HG02588 (cell line): Measurements from ENCODE around the gene BANP.
"Not testable (repeated sequence)": the region's sequence is repeated elsewhere in the genome, so short reads cannot be mapped to it uniquely, and the experiment has no call there.

Experiments used
- ATAC-seq: cut with Tn5 transposase; IDR thresholded peaks from one replicate; pipeline ENCODE4 v1.9.1; 2021; ENCODE audit warnings: mild to moderate bottlenecking, moderate library complexity; ENCODE audit not compliant: unreplicated experiment

BANP gene

DNA sequence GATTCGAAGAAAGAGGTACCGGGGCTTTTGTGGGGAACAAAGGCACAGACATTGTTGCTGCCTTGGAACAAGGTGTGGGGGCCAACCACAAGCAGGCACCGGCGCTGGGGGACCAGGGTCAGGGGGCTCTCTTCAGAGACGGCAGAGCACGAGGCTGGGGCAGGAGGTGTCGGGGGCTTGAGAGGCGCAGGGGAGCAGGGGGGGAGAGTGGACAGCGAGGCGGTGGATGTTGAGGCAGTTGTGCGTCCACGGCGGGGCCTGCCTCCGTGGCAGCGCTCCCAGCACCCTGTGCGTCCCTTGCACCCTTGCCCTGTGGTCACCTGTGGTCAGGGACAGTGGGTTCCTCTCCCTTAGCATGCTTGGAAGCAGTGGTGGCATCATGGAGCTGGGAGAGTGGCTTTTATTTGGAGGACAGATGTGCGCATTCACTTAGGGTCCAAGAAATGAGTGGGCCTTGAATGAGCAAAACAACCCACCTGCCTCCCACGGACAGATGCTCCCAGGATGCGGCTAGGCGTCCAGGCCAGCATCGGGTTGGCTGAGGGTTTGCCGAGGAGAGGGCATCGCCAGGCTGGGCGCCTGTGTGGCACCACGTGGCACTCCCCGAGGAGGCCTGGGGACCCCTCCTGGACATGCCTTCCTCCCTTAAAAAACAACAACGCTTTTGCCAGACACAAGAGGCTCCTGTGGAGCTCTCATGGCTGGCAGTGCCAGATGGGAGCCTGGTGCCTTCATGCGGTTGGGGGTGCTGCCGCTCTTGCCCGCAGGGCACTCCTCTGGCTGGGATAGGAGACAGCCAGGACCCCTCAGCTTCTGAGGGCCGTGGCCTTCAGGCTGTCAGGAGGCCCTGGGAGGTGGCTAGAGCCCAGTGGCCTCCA, 113.0 kb downstream of the BANP start:
- ATAC-seq: no peak

DNA sequence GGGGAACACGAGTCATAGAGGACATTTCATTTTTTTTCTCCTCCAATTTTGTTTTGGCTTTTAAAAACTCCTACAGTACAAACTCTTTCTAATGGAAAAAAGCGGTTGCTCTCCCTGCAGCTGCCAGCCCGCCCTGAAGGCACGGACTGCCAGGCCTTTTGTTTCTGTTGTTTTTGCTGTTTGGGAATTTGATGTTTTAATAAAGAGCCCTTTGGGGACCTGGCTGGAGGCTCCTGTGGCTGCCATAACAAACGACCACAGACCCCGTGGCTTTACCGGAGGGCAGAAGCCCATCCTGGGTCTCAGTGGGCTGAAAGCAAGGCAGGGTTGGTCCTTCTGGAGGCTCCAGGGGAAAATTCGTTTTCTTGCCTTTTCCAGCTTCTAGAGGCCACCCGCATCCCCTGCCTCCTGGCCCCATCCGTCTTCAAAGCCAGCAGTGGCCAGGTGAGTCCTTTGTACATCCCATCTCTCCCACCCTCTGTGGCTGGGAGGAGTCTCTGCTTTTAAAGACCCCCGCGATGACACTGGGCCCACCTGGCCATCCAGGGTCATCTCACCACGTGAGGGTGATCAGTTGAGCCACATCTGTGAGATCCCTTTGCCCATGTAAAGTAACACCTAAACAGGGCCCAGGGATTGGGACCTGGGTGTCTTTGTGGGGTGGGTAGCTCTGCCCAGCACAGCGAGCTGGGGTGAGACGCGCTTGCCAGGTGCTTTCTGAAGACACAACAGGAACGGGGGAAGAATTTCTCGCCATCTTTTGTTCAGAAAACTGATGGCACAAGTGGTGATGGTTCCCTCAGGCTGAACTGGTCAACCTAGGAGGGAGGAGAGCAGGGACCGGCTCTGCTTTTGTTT, 113.9 kb downstream of the BANP start:
- ATAC-seq: no peak

DNA sequence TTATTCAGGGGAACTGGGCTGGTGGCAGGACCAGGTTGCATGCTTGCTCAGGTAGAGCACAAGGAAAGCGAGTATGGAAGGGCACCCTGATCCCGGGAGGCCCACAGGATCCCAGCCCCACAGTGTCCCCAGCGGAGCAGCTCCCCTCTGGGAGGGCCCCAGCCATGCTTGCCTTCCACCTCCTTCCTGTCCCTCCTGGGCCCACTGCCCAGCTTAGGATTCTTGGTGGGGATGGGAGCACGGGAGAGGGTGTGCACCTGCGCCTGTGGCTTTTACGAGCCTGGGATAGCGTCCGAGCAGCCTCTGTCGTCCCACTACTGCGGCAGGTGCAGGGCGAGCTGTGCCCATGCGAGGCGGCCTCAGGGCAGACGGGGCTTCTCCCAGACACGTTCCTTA, 114.5 kb downstream of the BANP start:
- ATAC-seq: no peak

DNA sequence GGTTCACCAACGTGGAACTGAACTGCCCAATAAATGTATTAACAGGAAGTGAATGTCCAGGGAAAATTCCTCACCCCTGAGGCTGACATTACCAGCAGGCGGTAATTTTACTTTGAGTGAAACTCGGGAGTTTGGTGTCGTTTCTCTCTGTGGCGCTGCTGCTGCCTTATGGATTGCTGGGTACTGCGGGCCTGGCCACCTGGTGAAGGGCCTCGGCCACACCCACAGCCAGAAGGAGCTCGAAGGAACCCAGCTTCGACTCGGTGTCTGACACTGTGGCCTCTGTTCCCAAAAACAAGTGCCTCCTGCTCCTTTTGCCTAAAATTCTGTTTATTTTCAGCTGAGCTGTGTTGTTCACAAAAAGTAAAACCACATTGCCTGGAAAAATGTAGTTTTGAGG, 115.0 kb downstream of the BANP start:
- no peak for ATAC-seq

DNA sequence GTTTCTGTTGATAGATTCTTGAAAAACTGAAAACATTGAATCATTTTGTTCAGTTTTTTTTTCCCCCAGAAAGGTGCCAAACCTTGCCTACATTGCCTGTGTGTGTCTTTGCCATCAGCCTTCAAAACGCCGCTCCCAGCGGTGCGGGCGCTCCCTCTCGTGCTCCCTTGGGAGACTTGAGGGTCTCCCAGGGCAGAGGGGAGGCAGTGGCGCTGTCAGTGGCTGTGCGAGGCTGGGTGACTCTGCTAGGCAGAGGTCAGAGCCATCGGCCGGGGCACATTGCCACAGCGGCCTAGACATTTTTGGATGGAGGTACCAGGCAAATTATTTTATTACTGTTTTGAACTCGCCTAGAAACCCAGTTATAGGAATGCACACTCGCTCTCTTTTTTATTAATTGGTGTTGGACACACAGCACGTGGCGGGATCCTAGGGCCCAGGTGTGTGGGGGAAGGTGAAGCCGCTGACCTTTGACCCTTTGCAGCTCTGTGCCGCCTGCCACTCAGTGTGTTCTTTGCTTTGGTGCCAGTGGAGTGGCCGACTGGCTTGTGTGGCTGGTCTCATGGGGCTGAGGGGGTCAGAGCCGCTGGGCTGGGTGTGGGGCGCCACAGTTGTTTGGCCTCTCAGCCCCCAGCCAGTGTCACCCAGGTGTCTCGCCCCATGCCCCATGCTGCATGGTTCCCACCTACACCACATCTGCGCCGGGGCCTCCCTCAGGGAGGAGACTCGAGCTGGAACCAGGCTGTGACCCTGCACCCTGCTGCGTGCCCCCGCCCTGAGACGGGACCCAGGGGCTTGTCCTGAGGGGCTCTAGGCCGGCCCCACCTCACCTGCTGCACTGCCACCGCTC, 115.7 kb downstream of the BANP start:
- no peak for ATAC-seq

DNA sequence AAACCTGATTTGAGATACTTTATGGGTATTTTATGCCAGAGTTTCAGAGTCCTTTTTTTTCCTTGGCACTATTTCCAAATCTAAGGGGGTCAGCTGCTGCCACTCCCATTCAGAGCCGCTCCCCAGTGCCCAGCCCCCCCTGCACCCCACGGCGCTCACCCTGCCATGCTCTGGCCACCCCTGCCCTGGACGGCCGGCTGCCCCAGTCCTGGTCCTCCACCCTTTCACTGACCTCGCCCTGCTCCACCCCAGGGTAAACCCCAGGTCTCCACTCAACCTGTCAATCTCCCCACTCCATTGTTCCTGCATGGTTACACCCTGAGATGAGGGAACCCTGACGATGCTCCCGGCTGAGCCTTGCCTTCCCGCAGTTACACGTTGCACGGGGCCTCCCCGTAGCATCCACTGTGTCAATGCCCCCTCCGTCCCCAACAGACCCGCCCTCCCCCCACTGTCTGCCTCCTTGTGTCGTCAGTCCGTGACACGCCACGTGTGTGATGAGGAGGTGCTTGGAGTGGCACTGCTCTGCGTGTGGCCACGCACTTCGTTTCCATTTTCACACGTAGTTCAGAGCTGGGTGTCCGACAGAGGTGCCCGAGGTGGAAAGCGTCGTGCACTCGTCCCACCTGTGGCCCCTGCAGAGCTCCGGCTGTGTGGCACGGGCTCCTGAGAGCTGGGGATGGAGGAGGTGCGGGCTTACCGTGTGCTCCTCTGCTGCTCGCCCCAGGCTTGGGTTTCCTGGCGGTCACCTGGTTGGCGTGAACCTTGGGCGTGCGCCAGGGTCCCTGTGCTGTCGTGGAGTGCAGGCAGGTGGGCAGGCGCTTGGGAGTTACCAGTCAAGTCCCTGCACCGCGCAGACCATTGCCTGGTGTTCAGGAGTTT, 116.5 kb downstream of the BANP start:
- ATAC-seq: no peak

DNA sequence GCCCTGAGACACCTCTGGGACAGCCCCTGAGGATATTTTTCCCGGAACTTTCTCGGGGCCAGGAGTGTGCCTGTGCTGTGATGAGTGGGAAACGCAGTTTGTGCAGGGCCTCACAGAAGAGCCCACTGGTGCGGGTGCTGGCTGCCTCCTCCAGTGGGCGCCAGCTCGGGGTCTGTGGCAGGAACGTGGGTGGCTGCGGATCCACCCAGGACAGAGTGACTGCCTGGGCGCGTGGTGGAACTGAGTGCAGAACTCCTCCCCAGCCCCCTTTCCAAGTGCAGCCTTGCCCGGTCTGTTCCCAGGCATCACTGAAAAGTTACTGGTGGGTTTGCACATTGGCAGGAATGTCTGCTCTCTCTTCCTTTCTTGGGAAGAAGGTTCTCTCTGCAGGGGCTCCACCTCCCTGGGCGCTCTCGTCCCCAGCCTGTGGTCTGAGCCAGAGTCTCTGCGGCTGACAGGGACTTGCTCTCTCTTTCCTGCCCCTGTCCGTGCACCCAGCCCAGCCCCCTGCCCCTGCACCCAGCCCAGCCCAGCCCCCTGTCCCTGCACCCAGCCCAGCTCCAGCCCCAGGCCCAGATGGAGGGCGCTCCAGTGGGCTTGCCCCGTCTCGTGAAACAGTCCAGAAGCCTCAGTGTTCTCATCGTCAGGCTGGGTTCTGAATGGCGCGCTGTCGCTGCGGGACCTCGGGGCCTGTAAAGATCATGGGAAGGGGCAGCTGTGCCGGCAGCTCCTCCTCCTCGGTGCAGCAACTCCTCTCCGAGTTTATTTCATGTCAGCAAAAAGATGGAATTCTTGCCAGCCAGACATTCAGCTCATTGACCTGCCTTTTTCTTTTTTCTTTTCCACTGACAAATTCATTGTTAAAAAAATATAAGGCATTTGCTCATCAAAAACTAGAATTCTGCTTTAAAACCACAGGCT, 117.5 kb downstream of the BANP start:
- ATAC-seq: no peak

DNA sequence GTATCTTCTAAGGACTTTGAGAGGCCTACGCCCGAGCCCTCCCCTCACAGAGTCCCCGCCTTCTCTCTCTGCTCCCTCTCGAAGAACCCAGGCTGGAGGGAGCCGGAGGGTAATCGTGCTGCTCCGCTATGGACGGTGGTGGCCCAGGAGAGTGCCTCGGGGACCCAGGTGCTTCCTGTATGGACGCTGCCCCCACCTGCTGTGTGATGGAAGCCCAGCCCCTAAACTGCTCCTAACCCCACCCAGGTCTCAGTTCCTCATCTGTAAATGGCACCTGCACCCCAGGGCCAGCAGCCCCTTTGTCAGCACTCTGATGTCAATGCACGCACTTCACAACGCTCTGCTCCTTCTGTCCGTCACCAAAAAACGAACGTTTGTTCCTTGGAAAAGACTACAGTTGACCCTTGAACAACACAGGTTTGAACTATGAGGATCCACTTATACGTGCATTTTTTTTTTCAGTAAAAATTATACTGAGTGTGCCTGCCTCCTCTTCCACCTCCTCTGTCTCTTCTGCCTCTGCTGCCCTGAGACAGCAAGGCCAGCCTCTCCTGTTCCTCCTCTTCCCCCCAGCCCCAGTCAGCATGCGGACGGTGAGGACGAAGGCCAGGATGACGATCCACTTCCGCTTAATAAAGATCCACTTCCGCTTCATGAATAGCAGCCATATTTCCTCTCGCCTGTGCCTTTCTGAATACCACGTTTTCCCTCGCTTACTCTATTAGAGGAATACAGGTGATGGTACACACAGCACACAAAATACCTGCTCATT, 118.3 kb downstream of the BANP start:
- ATAC-seq: peak; percentile 84

DNA sequence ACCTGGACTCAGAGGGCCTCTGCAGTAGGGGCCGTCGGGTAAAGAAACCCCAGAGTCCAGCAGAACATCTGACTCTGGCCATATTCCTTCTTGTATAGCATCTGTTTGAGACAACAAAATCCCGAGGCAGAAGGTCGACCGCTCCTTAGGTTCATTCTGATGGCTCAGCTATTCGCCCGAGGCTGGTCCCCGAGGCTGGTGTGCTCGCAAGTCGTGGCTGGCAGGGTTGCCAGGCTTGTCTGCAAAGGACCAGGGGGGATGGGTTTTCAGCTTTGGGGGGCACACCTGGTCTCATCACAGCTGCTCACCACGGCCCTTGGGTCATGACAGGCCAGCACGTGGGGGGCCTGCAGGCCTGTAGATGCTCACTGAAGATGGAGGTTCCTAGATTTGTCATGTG, 119.1 kb downstream of the BANP start:
- no peak for ATAC-seq

DNA sequence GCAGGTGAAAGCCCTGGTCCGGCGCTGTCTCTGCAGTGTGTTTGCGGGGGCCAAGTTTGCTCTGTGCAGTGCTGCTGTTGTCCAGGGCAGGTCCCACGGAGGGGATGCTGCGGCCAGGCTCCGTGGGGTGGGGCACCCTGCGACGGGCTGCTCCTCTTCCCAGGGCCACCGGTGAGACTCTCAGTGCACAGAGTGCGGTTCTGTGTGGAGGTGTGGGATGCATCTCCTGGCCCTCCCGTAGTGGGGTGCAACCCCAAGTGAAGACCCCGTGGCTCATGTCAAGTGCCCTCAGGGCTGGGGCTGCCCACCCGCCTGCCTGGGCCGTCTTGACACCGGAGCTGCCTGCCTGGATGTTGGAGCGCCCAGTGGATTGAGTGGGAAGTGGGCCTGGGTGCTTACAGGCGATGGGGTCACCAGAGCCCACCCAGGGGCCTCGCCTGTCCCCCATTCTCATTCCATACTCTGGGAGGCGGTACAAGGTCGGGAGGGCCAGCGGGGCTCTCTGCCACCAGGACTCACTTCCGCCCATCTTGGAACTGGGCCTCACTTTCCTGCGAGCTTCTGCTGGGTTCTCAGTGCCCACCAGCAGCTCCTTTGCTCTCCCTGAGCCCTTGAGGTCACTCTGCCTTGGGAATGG, 119.9 kb downstream of the BANP start:
- ATAC-seq: no peak

DNA sequence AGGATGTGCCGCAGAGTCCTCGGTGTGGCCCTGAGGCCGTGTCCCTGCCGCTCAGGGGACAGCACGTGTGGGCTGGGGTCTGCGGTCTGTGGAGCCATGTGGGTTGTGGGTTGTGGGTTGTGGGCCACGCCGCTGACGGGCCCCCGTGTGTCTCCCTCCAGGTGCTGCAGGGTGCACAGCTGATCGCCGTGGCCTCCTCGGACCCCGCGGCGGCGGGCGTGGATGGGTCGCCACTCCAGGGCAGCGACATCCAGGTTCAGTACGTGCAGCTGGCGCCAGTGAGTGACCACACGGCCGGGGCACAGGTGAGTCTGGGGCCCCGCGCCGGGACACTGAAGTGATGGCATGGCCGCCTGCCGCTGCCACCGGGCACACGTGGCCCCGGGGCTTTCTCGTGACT, 120.7 kb downstream of the BANP start:
- no peak for ATAC-seq

DNA sequence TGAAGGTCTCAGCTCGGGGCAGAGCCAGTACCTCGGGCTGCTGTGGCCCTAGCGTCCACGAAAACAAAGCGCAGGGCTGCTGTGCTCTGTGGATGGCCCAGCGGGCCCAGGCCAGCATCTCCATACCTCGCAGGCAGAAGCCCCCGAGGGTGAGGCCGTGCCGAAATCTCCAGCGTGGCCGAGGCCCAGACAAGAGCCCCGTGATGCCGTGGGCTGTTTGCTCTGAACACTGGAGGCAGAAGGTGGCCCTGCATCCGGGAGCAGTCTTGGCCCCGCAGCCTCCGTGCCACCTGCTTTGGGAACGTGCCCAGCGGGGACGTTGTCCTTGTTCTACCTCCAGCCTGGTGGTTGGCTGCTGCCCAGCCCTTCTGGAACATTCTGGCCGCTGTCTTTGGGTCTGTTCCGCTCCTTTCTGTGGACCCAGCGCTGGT, 121.4 kb downstream of the BANP start:
- no peak for ATAC-seq

DNA sequence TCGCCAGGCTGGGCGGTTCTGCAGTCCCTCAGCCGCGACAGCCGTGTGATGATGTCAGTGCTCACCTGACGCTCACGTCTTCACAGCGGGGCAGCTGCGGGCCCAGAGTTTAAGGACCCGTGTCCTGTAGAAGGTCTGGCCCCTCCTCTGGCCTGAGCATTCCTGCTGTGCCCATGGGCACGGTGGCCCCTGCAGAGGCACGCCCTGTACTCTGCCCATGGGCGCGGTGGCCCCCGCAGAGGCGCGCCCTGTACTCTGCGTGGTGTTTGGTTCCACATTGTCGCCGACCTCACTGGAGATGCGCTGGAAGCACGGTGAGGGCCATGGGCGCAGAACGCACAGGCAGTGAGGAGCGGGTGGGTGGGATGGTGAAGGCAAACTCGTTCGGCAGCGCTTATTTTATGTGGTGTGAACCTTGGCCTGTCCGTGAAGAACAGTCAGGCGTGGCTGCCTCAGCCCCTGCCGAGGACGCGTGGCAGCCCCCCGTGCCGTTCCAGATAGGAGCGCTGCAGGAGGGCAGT, 122.0 kb downstream of the BANP start:
- ATAC-seq: no peak

DNA sequence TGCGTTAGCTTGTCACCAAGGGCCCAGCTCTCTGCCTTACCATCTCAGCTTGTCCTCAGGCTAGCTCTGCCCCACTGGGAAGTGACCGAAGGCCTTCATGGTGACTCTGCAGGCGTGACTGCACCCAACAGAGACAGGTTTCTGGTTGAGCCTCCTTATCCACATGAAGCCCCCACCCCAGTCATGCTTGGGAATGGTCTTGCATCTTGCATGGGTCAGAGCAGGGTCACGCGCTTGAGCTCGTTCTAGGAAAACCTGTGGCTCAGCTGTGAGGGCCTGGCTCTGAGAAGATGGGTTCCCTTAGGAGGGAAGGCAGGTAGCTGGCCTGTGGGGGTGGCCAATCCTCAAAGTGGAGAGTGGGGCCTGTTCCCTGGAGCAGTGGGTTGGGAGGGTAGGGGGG, 122.8 kb downstream of the BANP start:
- no peak for ATAC-seq

DNA sequence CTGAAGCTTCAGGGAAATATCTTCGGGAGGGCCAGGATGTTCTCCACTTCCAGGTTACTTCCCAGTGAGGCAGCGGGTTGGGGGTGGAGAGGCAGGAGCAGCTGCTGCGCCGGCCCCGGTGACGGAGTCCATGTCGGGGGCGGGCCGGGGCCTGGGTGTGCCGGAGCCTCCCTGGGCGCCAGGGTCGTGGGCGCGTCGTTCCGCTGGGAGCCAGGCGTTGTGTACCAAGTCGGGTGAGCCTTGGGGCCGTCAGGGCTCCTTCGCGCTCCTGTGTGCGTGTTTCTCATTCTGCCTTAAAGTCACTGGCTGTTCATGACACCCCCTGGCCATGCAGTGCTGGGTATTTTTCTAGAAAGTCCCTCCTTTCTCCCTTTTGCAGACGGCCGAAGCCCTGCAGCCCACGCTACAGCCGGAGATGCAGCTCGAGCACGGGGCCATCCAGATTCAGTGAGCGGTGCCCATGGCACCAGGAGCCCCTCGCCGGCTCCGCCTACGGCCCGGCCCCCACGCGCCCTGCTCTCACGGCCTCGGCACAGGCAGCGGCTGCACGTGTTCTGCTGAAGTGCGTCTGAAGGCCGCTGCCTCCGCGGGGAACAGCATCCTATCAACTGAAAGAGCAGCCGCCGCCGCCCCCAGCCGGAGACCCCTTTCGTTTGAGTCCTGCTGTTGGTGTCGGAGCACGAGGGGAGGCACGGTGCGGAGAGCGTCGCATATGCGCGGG, 125.1 kb downstream of the BANP start:
- no peak for ATAC-seq

DNA sequence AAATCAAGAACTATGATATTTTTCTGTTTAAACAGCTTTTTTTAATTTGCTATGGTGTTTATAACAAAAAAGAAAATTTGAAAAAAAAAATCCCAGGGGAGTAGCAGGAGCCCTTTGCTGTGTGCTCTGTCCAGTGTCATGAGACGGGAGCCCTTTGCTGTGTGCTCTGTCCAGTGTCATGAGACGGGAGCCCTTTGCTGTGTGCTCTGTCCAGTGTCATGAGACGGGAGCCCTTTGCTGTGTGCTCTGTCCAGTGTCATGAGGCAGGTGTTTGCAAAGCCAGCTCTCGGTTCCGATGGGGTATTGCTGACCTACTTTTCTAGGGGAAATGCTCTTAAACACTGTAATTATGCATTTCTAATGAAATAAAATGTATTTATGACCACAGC, 125.7 kb downstream of the BANP start:
- not testable (repeated sequence) for ATAC-seq
